Gastrocnemius medialis (tissue), 4 donors: ENCODE results near the gene FMN2. TPM values are rescaled to one million over a fixed set of nuclear protein-coding genes. Genes with fewer than 3 reads are reported as not detected.
A peak's percentile ranks its signal among the peaks of the same experiment; 100 is the strongest.

Experiments
- ATAC-seq, 2 donors: fragments of 150-250 bp; one replicate each; pipeline ENCODE4 v1.9.1; 2016
- DNase-seq, 2 donors: peaks; one replicate each; pipeline ENCODE4 v3.0.0-alpha.2; 2019
- H3K27ac ChIP-seq, 4 donors: fragments of 200-600 bp; sonication (generic); 1 replicate in 1 of 4; 2 replicates in 3 of 4; pipeline ENCODE4 v1.5.1; 2016 to 2018; ENCODE audit warnings: mild to moderate bottlenecking in 2 of 4, moderate library complexity in 1 of 4
- H3K27me3 ChIP-seq, 3 donors: fragments of 200-600 bp; sonication (generic) in 2 of 3; 1 replicate in 1 of 3; 2 replicates in 2 of 3; pipeline versions ENCODE4 v1.5.1 to v1.6.0; 2016 to 2019; ENCODE audit warnings: mild to moderate bottlenecking in 1 of 3, moderate library complexity in 1 of 3
- H3K36me3 ChIP-seq, 2 donors: fragments of 200-600 bp; sonication (generic) in 1 of 2; one replicate each; pipeline ENCODE4 v1.5.1; 2017 to 2018
- H3K4me1 ChIP-seq, 2 donors: fragments of 200-600 bp; sonication (generic) in 1 of 2; one replicate each; pipeline ENCODE4 v1.5.1; 2016 to 2017; ENCODE audit warnings: mild to moderate bottlenecking in 2 of 2
- H3K4me3 ChIP-seq, 4 donors: fragments of 200-600 bp; sonication (generic) in 3 of 4; 1 replicate in 1 of 4; 2 replicates in 3 of 4; pipeline ENCODE4 v1.5.1; 2016 to 2019; ENCODE audit warnings: mild to moderate bottlenecking in 2 of 4
- H3K9me3 ChIP-seq, 3 donors: fragments of 200-600 bp; sonication (generic) in 2 of 3; 1 replicate in 1 of 3; 2 replicates in 2 of 3; pipeline ENCODE4 v1.5.1; 2016 to 2019
- CTCF ChIP-seq, 5 experiments: fragments of 450-650 bp in 3 of 5; fragments of 200-600 bp in 2 of 5; sonication (generic) in 2 of 5; IDR thresholded peaks in 4 of 5; conservative IDR thresholded peaks in 1 of 5; 1 replicate in 4 of 5; 2 replicates in 1 of 5; pipeline ENCODE4 v1.5.1; 2016 to 2019; ENCODE audit warnings: antibody characterized with exemption in 5 of 5, mild to moderate bottlenecking in 3 of 5, moderate library complexity in 3 of 5
- POLR2A ChIP-seq, 2 donors: fragments of 450-650 bp; IDR thresholded peaks; one replicate each; pipeline ENCODE4 v1.6.1; 2017; ENCODE audit warnings: antibody characterized with exemption in 2 of 2, mild to moderate bottlenecking in 2 of 2, moderate library complexity in 2 of 2
- in situ Hi-C, 4 donors: fragments of 200-750 bp; cut with MboI; loops; one replicate each; pipeline versions ENCODE4 v1.15.0 to v1.8.0; 2017; ENCODE audit warnings: low sequenced_read_pairs in 4 of 4
- intact Hi-C: fragments of 100-400 bp; cut with DNase I; formaldehyde crosslinking; loops from one replicate; pipeline ENCODE4 v1.15.1; 2023; ENCODE audit warnings: low total_unique reads
- total RNA-seq, 4 donors: library from RNA; depleted of rRNA; stranded (reverse); fragments of >200 nt; gene quantifications; one replicate each; pipeline versions ENCODE4 v1.1.0 to v1.2.3, GENCODE V29; 2016

The FMN2 gene
- total RNA-seq, 4 donors from 2014 or later, result 0.51 TPM; not detected in 3

- DNase-seq (no peak), ATAC-seq (no peak)
- Histone ChIP-seq H3K4me1 (no peaks in the 10 kb centered on the region), H3K27ac (no peak overlapping the region), H3K9me3 (no peaks in the 10 kb centered on the region), H3K36me3 (no peaks in the 10 kb centered on the region), H3K27me3 (no peaks in the 10 kb centered on the region), H3K4me3 (no peak overlapping the region)
- intact Hi-C loops (no loop called here), in situ Hi-C loops (no loop called here)
- TF ChIP-seq POLR2A (IDR thresholded peaks at IDR 0.05) (no peak), CTCF (IDR thresholded peaks at IDR 0.05 in 4 of 5, conservative IDR thresholded peaks at IDR 0.05 in 1 of 5) (no peak)
Measured at GRCh38 chr1:240464099-240464498, 372.4 kb downstream of the FMN2 start.

- ATAC-seq (no peak), DNase-seq (no peak)
- H3K4me1 ChIP-seq, result no peaks in the 10 kb centered on the region
- no peaks in the 10 kb centered on the region for H3K9me3 ChIP-seq
- no peaks in the 10 kb centered on the region for H3K27me3 ChIP-seq
- H3K36me3 ChIP-seq, result no peaks in the 10 kb centered on the region
- in situ Hi-C loops, result no loop called here
- no peak overlapping the region for H3K27ac ChIP-seq
- TF ChIP-seq POLR2A (IDR thresholded peaks at IDR 0.05) (no peak), CTCF (IDR thresholded peaks at IDR 0.05 in 4 of 5, conservative IDR thresholded peaks at IDR 0.05 in 1 of 5) (no peak)
- intact Hi-C loops, result no loop called here
- H3K4me3 ChIP-seq, result no peak overlapping the region
Measured at GRCh38 chr1:240465531-240465940, 373.9 kb downstream of the FMN2 start.

- H3K27me3 ChIP-seq, result no peaks in the 10 kb centered on the region
- H3K4me1 ChIP-seq, result no peaks in the 10 kb centered on the region
- no peak overlapping the region for H3K27ac ChIP-seq
- no peak for DNase-seq
- H3K36me3 ChIP-seq, result no peaks in the 10 kb centered on the region
- H3K4me3 ChIP-seq, result no peak overlapping the region
- no peaks in the 10 kb centered on the region for H3K9me3 ChIP-seq
- no peak for ATAC-seq
- intact Hi-C loops, result no loop called here
- in situ Hi-C loops, result no loop called here
- TF ChIP-seq CTCF (IDR thresholded peaks at IDR 0.05 in 4 of 5, conservative IDR thresholded peaks at IDR 0.05 in 1 of 5) (no peak), POLR2A (IDR thresholded peaks at IDR 0.05) (no peak)
Measured at GRCh38 chr1:240466509-240466908, 374.8 kb downstream of the FMN2 start.

- Histone ChIP-seq H3K4me3 (no peak overlapping the region), H3K9me3 (no peaks in the 10 kb centered on the region), H3K36me3 (no peaks in the 10 kb centered on the region), H3K27me3 (no peaks in the 10 kb centered on the region), H3K27ac (no peak overlapping the region), H3K4me1 (no peaks in the 10 kb centered on the region)
- ATAC-seq (no peak), DNase-seq (no peak)
- TF ChIP-seq POLR2A (IDR thresholded peaks at IDR 0.05) (no peak), CTCF (IDR thresholded peaks at IDR 0.05 in 4 of 5, conservative IDR thresholded peaks at IDR 0.05 in 1 of 5) (no peak)
- in situ Hi-C loops (no loop called here), intact Hi-C loops (no loop called here)
Measured at GRCh38 chr1:240467895-240468294, 376.2 kb downstream of the FMN2 start.

- ATAC-seq, result peak in 1 of 2 donors; percentile 27
- Histone ChIP-seq H3K27me3 (no peaks in the 10 kb centered on the region), H3K36me3 (no peaks in the 10 kb centered on the region), H3K9me3 (no peaks in the 10 kb centered on the region), H3K27ac (no peak overlapping the region), H3K4me1 (no peaks in the 10 kb centered on the region), H3K4me3 (no peak overlapping the region)
- TF ChIP-seq CTCF (IDR thresholded peaks at IDR 0.05 in 4 of 5, conservative IDR thresholded peaks at IDR 0.05 in 1 of 5) (no peak), POLR2A (IDR thresholded peaks at IDR 0.05) (no peak)
- intact Hi-C loops, result no loop called here
- no peak for DNase-seq
- in situ Hi-C loops, result no loop called here
Measured at GRCh38 chr1:240468656-240469055, 377.0 kb downstream of the FMN2 start.
